SU-DHL-6 (cell line): Measurements from ENCODE around the gene GPR107.

Experiments used
- CTCF ChIP-seq: fragments of 200-600 bp; sonication (generic); IDR thresholded peaks from one replicate; pipeline ENCODE4 v1.5.1; 2017; ENCODE audit warnings: antibody characterized with exemption, mild to moderate bottlenecking, low read length, moderate library complexity; ENCODE audit not compliant: insufficient read depth, poor library complexity, severe bottlenecking
- EZH2phosphoT487 ChIP-seq: fragments of 200-600 bp; sonication (generic), shearing (Covaris generic); conservative IDR thresholded peaks from 2 replicates; pipeline ENCODE4 v1.6.1; 2018; ENCODE audit warnings: mild to moderate bottlenecking, antibody characterized with exemption, low read length, moderate library complexity, mixed read lengths

DNA sequence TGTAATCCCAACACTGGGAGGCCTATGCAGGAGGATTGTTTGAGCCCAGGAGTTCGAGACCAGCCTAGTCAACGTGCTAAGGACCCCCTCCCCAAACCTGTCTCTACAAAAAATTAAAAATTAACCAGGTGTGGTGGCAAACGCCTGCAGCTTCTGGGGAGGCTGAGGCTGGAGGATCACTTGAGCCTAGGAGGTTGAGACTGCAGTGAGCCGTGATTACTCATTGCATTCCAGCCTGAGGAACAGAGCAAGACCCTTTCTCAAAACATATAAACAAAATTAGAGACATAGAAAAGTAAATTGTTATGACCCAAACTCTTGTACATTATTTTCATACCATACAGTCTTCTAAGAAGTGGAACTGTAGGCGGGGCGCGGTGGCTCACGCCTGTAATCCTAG lies 1.1 kb downstream of the GPR107 start:
- no peak for TF ChIP-seq CTCF
- TF ChIP-seq EZH2phosphoT487 = no peak
